ENCODE measurements around the gene BBOF1.
"Not testable (repeated sequence)": the region's sequence is repeated elsewhere in the genome, so short reads cannot be mapped to it uniquely, and the experiment has no call there.

BBOF1 gene

DNA sequence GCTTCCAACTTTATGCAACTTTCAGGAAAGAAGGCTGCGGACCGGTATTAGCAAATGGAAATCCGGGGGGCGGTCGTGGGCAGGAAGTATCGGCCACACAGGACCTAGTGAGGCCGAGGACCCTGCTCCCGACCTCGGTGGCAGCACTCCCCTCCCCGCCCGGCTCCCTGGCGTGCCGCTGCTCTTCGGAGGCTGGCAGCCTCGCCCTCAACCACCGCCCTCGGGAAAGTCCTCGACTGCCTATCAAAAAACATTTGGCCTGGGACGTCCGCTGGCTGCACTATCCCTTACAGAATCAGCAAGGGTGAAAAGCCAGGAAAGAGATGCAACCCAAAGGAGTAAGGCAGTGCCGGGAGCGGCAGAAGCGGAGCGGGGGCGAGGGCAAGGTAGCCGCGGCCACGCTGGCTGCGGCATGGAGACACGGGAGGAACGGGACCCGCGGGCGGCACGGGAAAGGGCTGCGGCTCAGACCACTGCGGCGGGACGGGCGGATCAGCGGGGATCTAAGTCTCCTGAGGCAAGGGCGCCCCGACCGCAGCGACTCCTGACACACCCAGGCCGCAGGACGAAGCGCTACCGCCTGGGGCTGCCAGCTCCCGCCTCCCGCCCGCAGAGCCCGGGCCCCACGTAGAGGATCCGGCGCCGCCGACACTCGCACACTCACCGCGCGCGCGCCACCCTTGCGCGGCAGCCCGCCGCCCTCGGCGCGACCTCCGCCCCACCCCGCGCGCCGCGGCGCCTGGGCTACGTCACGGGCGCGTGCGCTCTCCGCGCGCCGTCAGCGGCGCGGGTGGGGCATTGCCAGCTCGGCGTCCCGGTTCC, at the start of gene BBOF1, which contains the start of gene ENTPD5:
TSS of gene BBOF1 (plus strand) at position 764 of the 822 bp plus-strand sequence. CDS start 130 bp downstream, outside the sequence.
TSS of gene ENTPD5 (minus strand) at position 703 of the 822 bp plus-strand sequence. CDS start 31,186 bp downstream, outside the sequence.
- Histone ChIP-seq H3K27me3 (ENCODE audit: control insufficient read depth in 1 of 2, insufficient read depth in 2 of 2, low read length in 2 of 2) (no peaks in the 10 kb centered on the region), H3K9me3 (ENCODE audit: control insufficient read depth in 1 of 2, low read length in 2 of 2) (no peaks in the 10 kb centered on the region)

GRCh38 chr14:73973497-73973896, 45.7 kb upstream of the BBOF1 start:
- no peak overlapping the region for H3K4me3 ChIP-seq (ENCODE audit: low read depth in 1 of 2, low read length in 2 of 2)
- H3K36me3 ChIP-seq (ENCODE audit: control insufficient read depth in 1 of 2, insufficient read depth in 2 of 2, low read length in 2 of 2), result peaks cover 35 to 71% of the 10 kb centered on the region in 2 donors
- H3K9ac ChIP-seq (ENCODE audit: low read depth in 1 of 2, low read length in 2 of 2), result no peak overlapping the region
- H3K27ac ChIP-seq (ENCODE audit: low read depth, low read length), result no peak overlapping the region
- H3K4me1 ChIP-seq (ENCODE audit: control insufficient read depth in 1 of 2, insufficient read depth in 2 of 2, low read length in 2 of 2), result peaks cover 17 to 25% of the 10 kb centered on the region in 2 donors
- H3K27me3 ChIP-seq (ENCODE audit: control insufficient read depth in 1 of 2, insufficient read depth in 2 of 2, low read length in 2 of 2), result no peaks in the 10 kb centered on the region
- no peaks in the 10 kb centered on the region for H3K9me3 ChIP-seq (ENCODE audit: control insufficient read depth in 1 of 2, low read length in 2 of 2)

More for the DNA sequence above, at the start of gene BBOF1, which contains the start of gene ENTPD5:
- Histone ChIP-seq H3K9ac (ENCODE audit: low read depth in 1 of 2, low read length in 2 of 2) (peak within 1 kb of the TSS; percentile 82 to 97), H3K36me3 (ENCODE audit: control insufficient read depth in 1 of 2, insufficient read depth in 2 of 2, low read length in 2 of 2) (peaks cover 0 to 1% of the 10 kb centered on the region in 2 donors), H3K27ac (ENCODE audit: low read depth, low read length) (peak within 1 kb of the TSS; percentile 99), H3K4me3 (ENCODE audit: low read depth in 1 of 2, low read length in 2 of 2) (peak within 1 kb of the TSS; percentile 95 to 98), H3K4me1 (ENCODE audit: control insufficient read depth in 1 of 2, insufficient read depth in 2 of 2, low read length in 2 of 2) (peaks cover 5 to 6% of the 10 kb centered on the region in 2 donors)

- H3K27ac ChIP-seq (ENCODE audit: low read depth, low read length), result no peak overlapping the region
- peaks cover 17 to 25% of the 10 kb centered on the region in 2 donors for H3K4me1 ChIP-seq (ENCODE audit: control insufficient read depth in 1 of 2, insufficient read depth in 2 of 2, low read length in 2 of 2)
- H3K9me3 ChIP-seq (ENCODE audit: control insufficient read depth in 1 of 2, low read length in 2 of 2), result no peaks in the 10 kb centered on the region
- peak overlapping the region in 1 of 2 donors; percentile 8 for H3K9ac ChIP-seq (ENCODE audit: low read depth in 1 of 2, low read length in 2 of 2)
- H3K4me3 ChIP-seq (ENCODE audit: low read depth in 1 of 2, low read length in 2 of 2), result peak overlapping the region in 1 of 2 donors; percentile 43
- no peaks in the 10 kb centered on the region for H3K27me3 ChIP-seq (ENCODE audit: control insufficient read depth in 1 of 2, insufficient read depth in 2 of 2, low read length in 2 of 2)
- peaks cover 26 to 53% of the 10 kb centered on the region in 2 donors for H3K36me3 ChIP-seq (ENCODE audit: control insufficient read depth in 1 of 2, insufficient read depth in 2 of 2, low read length in 2 of 2)
Measured at GRCh38 chr14:73976125-73976524, 43.0 kb upstream of the BBOF1 start.

GRCh38 chr14:73977896-73978295, 41.3 kb upstream of the BBOF1 start:
- no peak overlapping the region for H3K9ac ChIP-seq (ENCODE audit: low read depth in 1 of 2, low read length in 2 of 2)
- peaks cover 26 to 44% of the 10 kb centered on the region in 2 donors for H3K36me3 ChIP-seq (ENCODE audit: control insufficient read depth in 1 of 2, insufficient read depth in 2 of 2, low read length in 2 of 2)
- H3K27me3 ChIP-seq (ENCODE audit: control insufficient read depth in 1 of 2, insufficient read depth in 2 of 2, low read length in 2 of 2), result no peaks in the 10 kb centered on the region
- no peak overlapping the region for H3K4me3 ChIP-seq (ENCODE audit: low read depth in 1 of 2, low read length in 2 of 2)
- H3K9me3 ChIP-seq (ENCODE audit: control insufficient read depth in 1 of 2, low read length in 2 of 2), result no peaks in the 10 kb centered on the region
- peaks cover 17 to 25% of the 10 kb centered on the region in 2 donors for H3K4me1 ChIP-seq (ENCODE audit: control insufficient read depth in 1 of 2, insufficient read depth in 2 of 2, low read length in 2 of 2)
- no peak overlapping the region for H3K27ac ChIP-seq (ENCODE audit: low read depth, low read length)

DNA sequence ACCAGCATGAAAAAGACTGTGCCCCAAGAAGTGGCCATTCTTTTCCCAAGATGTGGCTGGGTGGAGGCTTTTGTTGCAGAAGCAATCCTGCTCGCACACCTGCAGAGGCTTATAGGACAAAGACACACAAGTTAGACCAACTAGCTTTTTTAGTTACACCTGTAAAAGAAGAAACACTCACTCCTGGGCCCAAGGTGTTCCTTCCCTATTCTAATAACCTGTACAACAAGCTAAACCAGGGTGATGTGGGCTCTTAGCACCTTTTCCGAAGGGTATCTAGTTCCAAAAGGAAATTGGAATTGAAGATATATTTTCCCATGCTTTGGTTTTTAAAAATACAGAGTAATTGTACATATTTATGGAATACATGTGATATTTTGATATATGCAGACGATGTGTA, 31.1 kb upstream of the BBOF1 start:
- H3K27ac ChIP-seq (ENCODE audit: low read depth, low read length), result no peak overlapping the region
- no peak overlapping the region for H3K4me3 ChIP-seq (ENCODE audit: low read depth in 1 of 2, low read length in 2 of 2)
- no peaks in the 10 kb centered on the region for H3K27me3 ChIP-seq (ENCODE audit: control insufficient read depth in 1 of 2, insufficient read depth in 2 of 2, low read length in 2 of 2)
- peaks cover 18 to 34% of the 10 kb centered on the region in 2 donors for H3K36me3 ChIP-seq (ENCODE audit: control insufficient read depth in 1 of 2, insufficient read depth in 2 of 2, low read length in 2 of 2)
- H3K9me3 ChIP-seq (ENCODE audit: control insufficient read depth in 1 of 2, low read length in 2 of 2), result no peaks in the 10 kb centered on the region
- H3K4me1 ChIP-seq (ENCODE audit: control insufficient read depth in 1 of 2, insufficient read depth in 2 of 2, low read length in 2 of 2), result peaks cover 0 to 5% of the 10 kb centered on the region in 2 donors
- H3K9ac ChIP-seq (ENCODE audit: low read depth in 1 of 2, low read length in 2 of 2), result no peak overlapping the region

- H3K4me1 ChIP-seq (ENCODE audit: control insufficient read depth in 1 of 2, insufficient read depth in 2 of 2, low read length in 2 of 2); H3K9me3 ChIP-seq (ENCODE audit: control insufficient read depth in 1 of 2, low read length in 2 of 2); H3K27me3 ChIP-seq (ENCODE audit: control insufficient read depth in 1 of 2, insufficient read depth in 2 of 2, low read length in 2 of 2); H3K4me3 ChIP-seq (ENCODE audit: low read depth in 1 of 2, low read length in 2 of 2); H3K27ac ChIP-seq (ENCODE audit: low read depth, low read length); H3K9ac ChIP-seq (ENCODE audit: low read depth in 1 of 2, low read length in 2 of 2): not testable (repeated sequence)
- H3K36me3 ChIP-seq (ENCODE audit: control insufficient read depth in 1 of 2, insufficient read depth in 2 of 2, low read length in 2 of 2), result peaks cover 18 to 33% of the 10 kb centered on the region in 2 donors
Measured at GRCh38 chr14:73988656-73989055, 30.5 kb upstream of the BBOF1 start.

GRCh38 chr14:73991092-73991491, 28.1 kb upstream of the BBOF1 start:
- H3K9ac ChIP-seq (ENCODE audit: low read depth in 1 of 2, low read length in 2 of 2), result no peak overlapping the region
- H3K27me3 ChIP-seq (ENCODE audit: control insufficient read depth in 1 of 2, insufficient read depth in 2 of 2, low read length in 2 of 2), result no peaks in the 10 kb centered on the region
- H3K9me3 ChIP-seq (ENCODE audit: control insufficient read depth in 1 of 2, low read length in 2 of 2), result no peaks in the 10 kb centered on the region
- peaks cover 0 to 7% of the 10 kb centered on the region in 2 donors for H3K4me1 ChIP-seq (ENCODE audit: control insufficient read depth in 1 of 2, insufficient read depth in 2 of 2, low read length in 2 of 2)
- H3K4me3 ChIP-seq (ENCODE audit: low read depth in 1 of 2, low read length in 2 of 2), result no peak overlapping the region
- H3K36me3 ChIP-seq (ENCODE audit: control insufficient read depth in 1 of 2, insufficient read depth in 2 of 2, low read length in 2 of 2), result peaks cover 14 to 23% of the 10 kb centered on the region in 2 donors
- H3K27ac ChIP-seq (ENCODE audit: low read depth, low read length), result no peak overlapping the region

GRCh38 chr14:73994926-73995325, 24.2 kb upstream of the BBOF1 start:
- H3K9ac ChIP-seq (ENCODE audit: low read depth in 1 of 2, low read length in 2 of 2); H3K9me3 ChIP-seq (ENCODE audit: control insufficient read depth in 1 of 2, low read length in 2 of 2); H3K27ac ChIP-seq (ENCODE audit: low read depth, low read length); H3K36me3 ChIP-seq (ENCODE audit: control insufficient read depth in 1 of 2, insufficient read depth in 2 of 2, low read length in 2 of 2); H3K27me3 ChIP-seq (ENCODE audit: control insufficient read depth in 1 of 2, insufficient read depth in 2 of 2, low read length in 2 of 2): not testable (repeated sequence)
- Histone ChIP-seq H3K4me3 (ENCODE audit: low read depth in 1 of 2, low read length in 2 of 2) (peak overlapping the region; percentile 37 to 43), H3K4me1 (ENCODE audit: control insufficient read depth in 1 of 2, insufficient read depth in 2 of 2, low read length in 2 of 2) (peaks cover 19 to 22% of the 10 kb centered on the region in 2 donors)

DNA sequence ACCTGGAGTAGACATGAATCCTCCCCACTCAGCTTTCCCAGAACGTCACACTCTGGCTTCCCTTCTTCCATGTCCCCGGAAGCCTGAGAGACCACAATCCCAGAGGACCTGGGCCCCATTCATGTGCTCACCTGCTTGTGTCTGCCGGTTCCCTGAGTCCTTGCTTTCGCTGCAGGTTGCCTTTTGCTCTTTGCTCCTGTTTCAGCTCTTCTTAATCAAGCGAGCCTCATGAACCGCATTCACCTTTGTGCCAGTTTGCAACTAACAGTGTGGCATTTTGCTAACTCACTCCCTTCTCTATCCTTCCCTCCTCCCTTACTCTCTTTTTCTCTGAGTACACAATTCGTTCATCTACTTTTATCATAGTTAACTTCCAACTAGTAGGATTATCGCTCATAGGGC, 23.2 kb upstream of the BBOF1 start:
- Histone ChIP-seq H3K4me1 (ENCODE audit: control insufficient read depth in 1 of 2, insufficient read depth in 2 of 2, low read length in 2 of 2) (peaks cover 19 to 22% of the 10 kb centered on the region in 2 donors), H3K9ac (ENCODE audit: low read depth in 1 of 2, low read length in 2 of 2) (peak overlapping the region; percentile 42 to 53), H3K4me3 (ENCODE audit: low read depth in 1 of 2, low read length in 2 of 2) (peak overlapping the region; percentile 59 to 63), H3K9me3 (ENCODE audit: control insufficient read depth in 1 of 2, low read length in 2 of 2) (no peaks in the 10 kb centered on the region), H3K36me3 (ENCODE audit: control insufficient read depth in 1 of 2, insufficient read depth in 2 of 2, low read length in 2 of 2) (peaks cover 0 to 2% of the 10 kb centered on the region in 2 donors), H3K27ac (ENCODE audit: low read depth, low read length) (peak overlapping the region; percentile 26), H3K27me3 (ENCODE audit: control insufficient read depth in 1 of 2, insufficient read depth in 2 of 2, low read length in 2 of 2) (no peaks in the 10 kb centered on the region)

DNA sequence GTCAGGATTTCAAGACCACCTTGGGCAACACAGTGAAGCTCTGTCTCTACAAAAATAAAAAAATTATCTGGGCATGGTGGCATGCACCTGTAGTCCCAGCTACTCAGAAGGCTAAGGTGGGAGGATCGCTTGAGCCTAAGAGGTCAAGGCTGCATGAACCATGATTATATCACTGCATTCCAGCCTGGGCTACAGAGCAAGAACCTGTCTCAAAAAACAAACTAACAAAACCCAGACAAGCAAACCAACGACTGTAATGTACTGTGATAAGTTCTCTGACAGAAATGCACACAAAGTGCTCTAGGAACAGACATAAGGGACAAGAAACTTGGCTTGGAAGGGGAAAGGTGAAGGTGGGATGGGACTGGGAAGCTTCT, 22.4 kb upstream of the BBOF1 start:
- H3K4me1 ChIP-seq (ENCODE audit: control insufficient read depth in 1 of 2, insufficient read depth in 2 of 2, low read length in 2 of 2), result peaks cover 19 to 22% of the 10 kb centered on the region in 2 donors
- peak overlapping the region; percentile 42 to 53 for H3K9ac ChIP-seq (ENCODE audit: low read depth in 1 of 2, low read length in 2 of 2)
- H3K9me3 ChIP-seq (ENCODE audit: control insufficient read depth in 1 of 2, low read length in 2 of 2), result no peaks in the 10 kb centered on the region
- H3K4me3 ChIP-seq (ENCODE audit: low read depth in 1 of 2, low read length in 2 of 2), result peak overlapping the region; percentile 32 to 63
- H3K36me3 ChIP-seq (ENCODE audit: control insufficient read depth in 1 of 2, insufficient read depth in 2 of 2, low read length in 2 of 2), result peaks cover 0 to 2% of the 10 kb centered on the region in 2 donors
- H3K27me3 ChIP-seq (ENCODE audit: control insufficient read depth in 1 of 2, insufficient read depth in 2 of 2, low read length in 2 of 2), result no peaks in the 10 kb centered on the region
- peak overlapping the region; percentile 68 for H3K27ac ChIP-seq (ENCODE audit: low read depth, low read length)
